Lower leg skin (tissue), 4 donors: ENCODE measurements around the gene GALNT11. TPM values are rescaled to one million over a fixed set of nuclear protein-coding genes. Genes with fewer than 3 reads are reported as not detected.

Experiments used
- DNase-seq, 2 donors: peaks; one replicate each; pipeline ENCODE4 v3.0.0-alpha.2; 2019; ENCODE audit warnings: low spot score in 2 of 2
- H3K4me3 ChIP-seq: fragments of 200-600 bp; sonication (generic); 2 replicates; pipeline ENCODE4 v1.5.1; 2017; ENCODE audit warnings: mild to moderate bottlenecking, low read depth; ENCODE audit not compliant: poor library complexity, severe bottlenecking
- CTCF ChIP-seq, 3 donors: fragments of 450-650 bp; IDR thresholded peaks; one replicate each; pipeline ENCODE4 v1.5.1; 2016; ENCODE audit warnings: antibody characterized with exemption in 3 of 3, mild to moderate bottlenecking in 3 of 3, moderate library complexity in 2 of 3
- POLR2A ChIP-seq, 2 donors: fragments of 450-650 bp; IDR thresholded peaks; one replicate each; pipeline ENCODE4 v1.6.1; 2016 to 2017; ENCODE audit warnings: antibody characterized with exemption in 2 of 2, mild to moderate bottlenecking in 1 of 2, moderate library complexity in 1 of 2
- WGBS, 2 donors: methylation state at CpG; one replicate each; pipeline ENCODE4 v1.1.5; 2018; 5-methylcytosine and 5-hydroxymethylcytosine counted together
- intact Hi-C: fragments of 100-400 bp; cut with DNase I; formaldehyde crosslinking; loops from one replicate; pipeline ENCODE4 v1.15.0; 2023; ENCODE audit warnings: low total_unique reads
- total RNA-seq, 4 donors: library from RNA; depleted of rRNA; stranded (reverse); fragments of >200 nt; gene quantifications; one replicate each; pipeline ENCODE4 v1.1.0, GENCODE V29; 2016

The GALNT11 gene
- total RNA-seq, 4 donors from 2014 or later, result 38.9 to 62.6 (median 45.3) TPM

- no peak overlapping the region for H3K4me3 ChIP-seq
- DNase-seq, result no peak
- no peak for TF ChIP-seq CTCF (IDR thresholded peaks at IDR 0.05)
- TF ChIP-seq POLR2A (IDR thresholded peaks at IDR 0.05), result no peak
- intact Hi-C loops, result no loop called here
- WGBS, 2 donors, result 87 to 93% methylated on average over 5 of the region's 5 CpGs
Observed at GRCh38 chr7:152148706-152149105, 123.2 kb downstream of the GALNT11 start.

DNA sequence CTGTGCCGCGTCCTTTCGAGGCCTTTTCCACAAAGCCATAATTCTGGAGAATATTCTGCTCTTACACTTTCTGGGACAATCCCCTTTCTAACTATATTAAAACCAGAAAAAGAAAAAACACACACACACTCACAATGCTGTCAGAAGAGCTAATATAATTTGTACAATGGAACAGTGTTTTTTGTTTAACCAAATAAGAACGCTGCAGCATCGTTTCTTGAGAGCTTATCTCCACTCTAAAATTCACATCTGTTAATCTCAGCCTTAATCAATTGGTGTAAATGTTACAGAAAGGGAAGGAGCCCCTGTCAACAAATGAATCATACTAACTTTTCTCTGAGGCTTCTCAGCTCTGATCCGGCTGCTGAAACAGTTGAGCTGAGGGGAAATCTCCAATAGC lies 123.9 kb downstream of the GALNT11 start:
- TF ChIP-seq CTCF (IDR thresholded peaks at IDR 0.05) (no peak), POLR2A (IDR thresholded peaks at IDR 0.05) (no peak)
- no peak for DNase-seq
- no peak overlapping the region for H3K4me3 ChIP-seq
- WGBS, 2 donors, result 88 to 89% methylated on average over 6 of the region's 6 CpGs
- intact Hi-C loops, result no loop called here

DNA sequence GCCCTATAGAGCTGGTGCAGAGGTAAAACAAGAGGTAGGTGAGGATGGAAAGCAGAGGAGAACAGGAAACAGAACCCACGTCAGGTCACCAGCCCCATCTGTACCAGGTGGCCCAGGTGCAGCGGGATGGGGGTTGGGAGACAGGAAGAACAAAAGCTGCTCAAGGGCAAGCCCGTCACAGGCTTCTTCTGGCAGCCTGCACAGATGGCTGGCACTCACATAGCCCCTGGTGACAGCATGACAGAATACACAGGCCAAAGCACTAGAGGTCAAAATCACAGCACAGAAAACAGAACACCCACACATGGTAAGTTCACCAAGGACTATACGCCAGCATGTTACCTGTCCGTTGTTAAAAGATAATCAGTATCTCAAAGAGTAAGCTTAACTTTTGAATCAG lies 126.8 kb downstream of the GALNT11 start:
- no peak for TF ChIP-seq POLR2A (IDR thresholded peaks at IDR 0.05)
- TF ChIP-seq CTCF (IDR thresholded peaks at IDR 0.05), result no peak
- H3K4me3 ChIP-seq, result no peak overlapping the region
- intact Hi-C loops, result no loop called here
- 93 to 98% methylated on average over 5 of the region's 5 CpGs for WGBS, 2 donors
- DNase-seq, result no peak

GRCh38 chr7:152158801-152159587 lies 133.5 kb downstream of the GALNT11 start:
- no peak overlapping the region for H3K4me3 ChIP-seq
- no peak for TF ChIP-seq CTCF (IDR thresholded peaks at IDR 0.05)
- no peak for TF ChIP-seq POLR2A (IDR thresholded peaks at IDR 0.05)
- no peak for DNase-seq
- WGBS, 2 donors, result 88% methylated on average over 11 of the region's 11 CpGs
- intact Hi-C loops, result no loop called here

DNA sequence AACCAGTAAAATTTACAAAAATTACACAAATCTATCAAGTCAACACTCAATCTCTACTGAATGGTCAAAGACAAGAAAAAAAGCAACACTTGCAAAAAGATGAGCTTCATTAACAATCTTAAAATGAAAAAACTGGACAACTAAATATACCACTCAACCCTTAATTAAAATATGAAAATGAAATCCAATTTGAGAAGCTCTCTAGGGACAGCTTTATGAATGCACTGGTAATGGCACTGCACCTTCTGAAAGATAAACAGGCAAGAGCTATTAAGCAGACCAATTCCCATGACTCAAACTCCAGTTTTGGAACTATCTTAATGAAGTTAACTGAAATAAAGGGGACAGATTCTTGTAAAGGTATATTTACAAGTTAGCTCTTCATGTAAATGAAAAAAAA lies 135.7 kb downstream of the GALNT11 start:
- no peak for TF ChIP-seq CTCF (IDR thresholded peaks at IDR 0.05)
- TF ChIP-seq POLR2A (IDR thresholded peaks at IDR 0.05), result no peak
- DNase-seq, result no peak
- intact Hi-C loops, result no loop called here
- H3K4me3 ChIP-seq, result no peak overlapping the region

DNA sequence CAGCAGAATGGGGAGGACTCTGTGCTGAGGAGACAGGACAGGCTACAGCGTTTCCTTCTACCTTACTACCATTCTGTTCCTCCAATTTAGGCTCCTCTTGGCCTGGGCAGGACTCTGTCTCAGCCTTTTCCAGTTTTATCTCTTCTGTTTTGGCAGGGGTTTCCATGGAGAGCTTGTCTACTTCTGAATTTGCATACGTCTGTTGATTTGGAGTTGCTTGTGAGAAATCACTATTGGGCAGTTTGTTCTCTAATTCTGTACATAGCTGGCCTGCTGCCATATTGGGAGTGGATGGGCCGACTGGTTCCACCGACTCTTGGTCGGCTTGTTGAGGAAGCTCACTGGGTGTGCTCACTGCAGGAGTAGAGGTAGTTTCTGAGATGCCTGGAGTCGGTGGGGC lies 136.8 kb downstream of the GALNT11 start:
- no peak overlapping the region for H3K4me3 ChIP-seq
- DNase-seq, result no peak
- intact Hi-C loops, result no loop called here
- TF ChIP-seq POLR2A (IDR thresholded peaks at IDR 0.05), result no peak
- no peak for TF ChIP-seq CTCF (IDR thresholded peaks at IDR 0.05)
- WGBS, 2 donors, result 58 to 65% methylated on average over 6 of the region's 6 CpGs
